SK-N-SH treated with all-trans-retinoic acid at 6 μM for 48 hours (cell line): ENCODE data around the gene ST6GALNAC3.

Source experiments
- BACH2 ChIP-seq: fragments of 250-450 bp; sonication (Bioruptor Pico); IDR thresholded peaks from 2 replicates; pipeline ENCODE4 v1.9.0; 2021; ENCODE audit warnings: mild to moderate bottlenecking, borderline replicate concordance
- CREB5 ChIP-seq: fragments of 250-450 bp; sonication (Bioruptor Pico); IDR thresholded peaks from 2 replicates; pipeline ENCODE4 v1.5.1; 2020; ENCODE audit warnings: low read depth, mild to moderate bottlenecking, moderate library complexity
- ISL1 ChIP-seq: fragments of 250-450 bp; sonication (Bioruptor Pico); IDR thresholded peaks from 2 replicates; pipeline ENCODE4 v2.1.2; 2022; ENCODE audit warnings: mild to moderate bottlenecking, moderate library complexity
- PATZ1 ChIP-seq: fragments of 250-450 bp; sonication (Bioruptor Pico); IDR thresholded peaks from 2 replicates; pipeline ENCODE4 v1.8.0; 2020; ENCODE audit warnings: mild to moderate bottlenecking, moderate library complexity, borderline replicate concordance
- SNAI2 ChIP-seq: fragments of 250-450 bp; sonication (Bioruptor Pico); IDR thresholded peaks from 2 replicates; pipeline ENCODE4 v1.5.0; 2020; ENCODE audit warnings: mild to moderate bottlenecking, moderate library complexity
- TCF4 ChIP-seq: fragments of 250-450 bp; sonication (Bioruptor Pico); IDR thresholded peaks from 2 replicates; pipeline ENCODE4 v1.8.0; 2021; ENCODE audit warnings: mild to moderate bottlenecking, moderate library complexity, borderline replicate concordance
- TSHZ2 ChIP-seq: fragments of 250-450 bp; sonication (Bioruptor Pico); IDR thresholded peaks from 2 replicates; pipeline ENCODE4 v1.5.0; 2020; ENCODE audit warnings: mild to moderate bottlenecking, moderate library complexity
- ZFP3 ChIP-seq: fragments of 250-450 bp; sonication (Bioruptor Pico); IDR thresholded peaks from 2 replicates; pipeline ENCODE4 v1.5.0; 2020; ENCODE audit warnings: mild to moderate bottlenecking, moderate library complexity
- ZFP30 ChIP-seq: fragments of 450-650 bp; formaldehyde crosslinking; IDR thresholded peaks from 2 replicates; pipeline ENCODE4 v1.5.0; 2022; ENCODE audit warnings: mild to moderate bottlenecking, moderate library complexity
- ZNF565 ChIP-seq: fragments of 450-650 bp; formaldehyde crosslinking; conservative IDR thresholded peaks from 2 replicates; pipeline ENCODE4 v1.5.0; 2020; ENCODE audit warnings: low read depth, mild to moderate bottlenecking, moderate library complexity
- ZNF70 ChIP-seq: fragments of 450-650 bp; formaldehyde crosslinking; IDR thresholded peaks from 2 replicates; pipeline ENCODE4 v1.5.0; 2020; ENCODE audit warnings: mild to moderate bottlenecking, moderate library complexity

GRCh38 chr1:76138217-76138616, 63.7 kb downstream of the ST6GALNAC3 start:
- TF ChIP-seq TSHZ2, result no peak
- no peak for TF ChIP-seq BACH2
- no peak for TF ChIP-seq ZNF565 (CRISPR knock-in tag)
- no peak for TF ChIP-seq ZFP30 (CRISPR knock-in tag)
- TF ChIP-seq PATZ1, result no peak
- TF ChIP-seq ZFP3 (CRISPR knock-in tag), result no peak
- no peak for TF ChIP-seq CREB5 (CRISPR knock-in tag)
- no peak for TF ChIP-seq SNAI2 (CRISPR knock-in tag)
- no peak for TF ChIP-seq TCF4 (CRISPR knock-in tag)
- TF ChIP-seq ISL1, result no peak
- no peak for TF ChIP-seq ZNF70 (CRISPR knock-in tag)
